ENCODE data around the gene IL31.

Gene IL31

DNA sequence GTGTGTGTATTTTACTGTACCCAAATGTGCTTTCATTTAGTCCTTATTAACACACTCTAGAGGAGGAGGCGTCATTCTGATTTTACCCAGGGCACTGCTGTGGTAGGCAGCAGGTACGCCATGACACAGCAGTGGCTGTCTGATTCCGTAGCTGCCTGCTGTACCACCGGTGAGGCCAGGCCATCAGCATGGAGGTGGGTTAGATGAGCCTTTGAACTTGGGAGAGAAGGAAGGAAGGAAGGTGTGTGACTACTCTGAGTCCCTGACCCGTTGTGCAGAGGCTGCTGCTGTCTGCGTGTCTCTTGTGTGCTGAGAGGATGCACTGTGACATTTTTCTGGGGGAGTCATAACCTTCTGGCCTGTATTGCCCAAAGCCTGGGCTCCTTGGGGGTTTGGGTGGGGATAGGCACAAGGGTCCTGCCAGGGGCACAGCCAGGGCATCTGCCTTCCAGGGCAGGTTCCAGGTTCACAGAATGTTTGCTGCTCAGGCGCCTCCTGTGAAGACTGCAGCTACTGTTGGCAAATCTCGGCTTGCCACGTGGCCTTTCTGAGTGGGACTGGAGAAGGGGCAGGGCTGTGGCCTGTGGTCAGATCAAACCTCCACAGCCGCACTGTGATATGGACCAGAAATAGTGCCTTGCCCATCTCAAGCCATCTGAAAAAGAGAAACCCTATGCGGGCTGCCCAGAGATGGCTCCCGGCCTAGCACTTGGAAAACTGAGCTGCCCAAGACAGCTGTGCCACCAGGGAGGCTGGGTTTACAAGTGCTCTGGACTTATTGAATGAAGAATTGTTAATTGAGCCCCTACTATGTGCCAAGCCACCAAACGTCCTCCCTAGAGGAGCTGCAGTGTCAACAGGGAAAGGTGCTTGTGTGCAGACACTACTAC is 48.3 kb downstream of the IL31 start:
- Histone ChIP-seq H3K9ac (ENCODE audit: insufficient read length, low read depth) (no peak overlapping the region), H3K36me3 (ENCODE audit: insufficient read depth, insufficient read length, low read length) (peaks cover 38% of the 10 kb centered on the region), H3K9me3 (ENCODE audit: insufficient read depth, low read length) (no peaks in the 10 kb centered on the region), H3K27me3 (ENCODE audit: insufficient read depth, insufficient read length) (no peaks in the 10 kb centered on the region), H3K4me3 (ENCODE audit: insufficient read length, low read depth) (no peak overlapping the region), H3K4me1 (ENCODE audit: insufficient read depth, insufficient read length) (peaks cover 13% of the 10 kb centered on the region)
- TF ChIP-seq SUZ12 (IDR thresholded peaks at IDR 0.05; ENCODE audit: extremely low read depth, insufficient read depth, insufficient read length) (no peak), YY1 (IDR thresholded peaks at IDR 0.05; ENCODE audit: insufficient read depth, insufficient read length) (no peak), ZNF274 (IDR thresholded peaks at IDR 0.05; ENCODE audit: low read depth, low read length) (no peak)
- DNase-seq (ENCODE audit: low read depth, low spot score), result no peak

DNA sequence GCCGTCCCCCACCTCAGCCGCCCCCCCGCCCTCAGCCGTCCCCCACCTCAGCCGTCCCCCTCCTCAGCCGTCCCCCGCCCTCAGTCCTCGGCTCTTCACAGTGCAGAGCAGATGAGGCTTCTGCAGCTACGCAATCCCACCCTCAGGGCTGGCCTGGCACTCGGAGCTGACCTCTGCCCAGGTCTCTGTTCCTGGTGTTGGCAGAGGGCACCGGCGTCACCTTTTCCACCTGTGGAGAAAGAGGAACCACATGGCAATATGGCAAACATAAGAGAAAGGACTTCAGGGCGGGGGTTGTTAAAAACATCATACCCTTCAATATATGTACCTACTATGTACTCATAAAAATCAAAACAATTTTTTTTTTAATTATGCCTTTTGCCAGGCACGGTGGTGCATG is 49.7 kb downstream of the IL31 start:
- TF ChIP-seq YY1 (IDR thresholded peaks at IDR 0.05; ENCODE audit: insufficient read depth, insufficient read length) (no peak), SUZ12 (IDR thresholded peaks at IDR 0.05; ENCODE audit: extremely low read depth, insufficient read depth, insufficient read length) (no peak), ZNF274 (IDR thresholded peaks at IDR 0.05; ENCODE audit: low read depth, low read length) (no peak)
- DNase-seq (ENCODE audit: low read depth, low spot score), result no peak

DNA sequence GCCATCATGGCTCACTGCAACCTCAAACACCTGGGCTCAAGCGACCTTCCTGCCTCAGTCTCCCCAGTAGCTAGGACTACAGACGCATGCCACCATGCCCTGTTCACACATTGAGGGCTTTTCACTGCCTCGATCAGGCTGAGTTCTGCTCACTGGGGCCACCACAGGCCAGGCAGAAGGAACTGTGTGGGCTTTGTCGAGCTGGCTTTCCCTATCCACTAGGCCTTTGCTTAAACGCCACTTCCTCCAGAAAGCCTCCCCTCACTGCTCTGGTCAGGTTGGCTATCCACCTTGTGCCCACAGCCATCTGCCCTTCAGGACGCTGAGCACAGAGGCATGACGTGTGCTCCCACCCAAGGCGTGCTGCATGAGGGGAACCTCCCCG is 50.3 kb downstream of the IL31 start:
- Histone ChIP-seq H3K9ac (ENCODE audit: insufficient read length, low read depth) (peak overlapping the region; percentile 15), H3K4me3 (ENCODE audit: insufficient read length, low read depth) (no peak overlapping the region), H3K9me3 (ENCODE audit: insufficient read depth, low read length) (no peaks in the 10 kb centered on the region), H3K27me3 (ENCODE audit: insufficient read depth, insufficient read length) (no peaks in the 10 kb centered on the region), H3K4me1 (ENCODE audit: insufficient read depth, insufficient read length) (peaks cover 10% of the 10 kb centered on the region), H3K36me3 (ENCODE audit: insufficient read depth, insufficient read length, low read length) (peaks cover 19% of the 10 kb centered on the region)
- no peak for DNase-seq (ENCODE audit: low read depth, low spot score)
- TF ChIP-seq ZNF274 (IDR thresholded peaks at IDR 0.05; ENCODE audit: low read depth, low read length) (no peak), SUZ12 (IDR thresholded peaks at IDR 0.05; ENCODE audit: extremely low read depth, insufficient read depth, insufficient read length) (no peak), YY1 (IDR thresholded peaks at IDR 0.05; ENCODE audit: insufficient read depth, insufficient read length) (no peak)

More for the DNA sequence above, 49.7 kb downstream of the IL31 start:
- Histone ChIP-seq H3K27me3 (ENCODE audit: insufficient read depth, insufficient read length) (no peaks in the 10 kb centered on the region), H3K9me3 (ENCODE audit: insufficient read depth, low read length) (no peaks in the 10 kb centered on the region), H3K4me3 (ENCODE audit: insufficient read length, low read depth) (no peak overlapping the region), H3K4me1 (ENCODE audit: insufficient read depth, insufficient read length) (peaks cover 10% of the 10 kb centered on the region), H3K36me3 (ENCODE audit: insufficient read depth, insufficient read length, low read length) (peaks cover 25% of the 10 kb centered on the region), H3K9ac (ENCODE audit: insufficient read length, low read depth) (no peak overlapping the region)

DNA sequence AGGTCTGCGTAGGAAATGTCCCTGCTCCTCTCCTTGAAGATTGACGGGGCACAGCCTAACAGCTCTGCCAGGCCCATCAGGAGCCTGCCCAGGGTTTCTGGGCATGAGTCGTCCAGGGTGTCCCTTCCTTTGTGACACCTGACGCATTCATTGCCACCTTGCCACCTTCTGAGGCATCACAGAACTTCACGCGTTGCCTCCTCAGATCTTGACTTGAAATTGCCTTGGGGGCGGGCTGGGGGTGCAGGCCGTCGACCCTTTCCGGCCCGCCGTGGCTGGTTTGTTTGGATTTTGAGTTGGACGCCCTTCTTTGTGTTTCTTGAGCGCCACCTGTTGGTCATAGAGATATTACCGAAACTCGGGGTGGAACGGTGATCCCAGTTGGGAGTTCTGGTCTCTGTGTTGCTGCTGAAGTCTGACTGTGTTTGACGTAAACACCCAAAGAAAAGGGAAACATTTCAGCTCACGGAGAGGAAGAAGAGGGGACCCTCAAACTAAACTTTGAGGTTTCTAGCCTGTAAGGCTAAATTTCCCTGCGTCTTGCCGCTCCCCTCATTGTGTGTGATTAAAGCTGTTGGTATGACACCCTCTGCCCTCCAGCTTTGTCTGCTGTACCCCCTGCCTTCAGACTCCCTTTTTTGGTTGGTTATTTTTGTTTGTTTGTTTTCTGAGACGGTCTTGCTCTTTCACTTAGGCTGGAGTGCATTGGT is 50.8 kb downstream of the IL31 start:
- peak overlapping the region; percentile 54 for H3K9ac ChIP-seq (ENCODE audit: insufficient read length, low read depth)
- H3K4me1 ChIP-seq (ENCODE audit: insufficient read depth, insufficient read length), result peaks cover 10% of the 10 kb centered on the region
- no peak for TF ChIP-seq ZNF274 (IDR thresholded peaks at IDR 0.05; ENCODE audit: low read depth, low read length)
- no peak for TF ChIP-seq SUZ12 (IDR thresholded peaks at IDR 0.05; ENCODE audit: extremely low read depth, insufficient read depth, insufficient read length)
- no peak for TF ChIP-seq YY1 (IDR thresholded peaks at IDR 0.05; ENCODE audit: insufficient read depth, insufficient read length)
- H3K27me3 ChIP-seq (ENCODE audit: insufficient read depth, insufficient read length), result no peaks in the 10 kb centered on the region
- no peaks in the 10 kb centered on the region for H3K9me3 ChIP-seq (ENCODE audit: insufficient read depth, low read length)
- peaks cover 14% of the 10 kb centered on the region for H3K36me3 ChIP-seq (ENCODE audit: insufficient read depth, insufficient read length, low read length)
- no peak overlapping the region for H3K4me3 ChIP-seq (ENCODE audit: insufficient read length, low read depth)
- DNase-seq (ENCODE audit: low read depth, low spot score), result peak; percentile 52

All from NT2/D1 (cell line).